Esophagus squamous epithelium (tissue), 4 donors: ENCODE results near the gene RPUSD2.

ENCODE experiments used
- CTCF ChIP-seq, 6 experiments: fragments of 450-650 bp in 4 of 6; fragments of 200-600 bp in 2 of 6; sonication (generic) in 2 of 6; IDR thresholded peaks; one replicate each; pipeline ENCODE4 v1.5.1; 2016 to 2019; ENCODE audit warnings: antibody characterized with exemption in 6 of 6, mild to moderate bottlenecking in 4 of 6, moderate library complexity in 4 of 6
- POLR2A ChIP-seq, 4 donors: fragments of 450-650 bp; IDR thresholded peaks; one replicate each; pipeline ENCODE4 v1.6.1; 2017; ENCODE audit warnings: antibody characterized with exemption in 4 of 4, mild to moderate bottlenecking in 4 of 4, moderate library complexity in 3 of 4

- TF ChIP-seq CTCF (IDR thresholded peaks at IDR 0.05) = no peak
- TF ChIP-seq POLR2A (IDR thresholded peaks at IDR 0.05) = no peak
These were observed 6.0 kb downstream of the RPUSD2 start for GRCh38 chr15:40575113-40575512.
